ENCODE data around the gene IFIH1. TPM values are rescaled to one million over a fixed set of nuclear protein-coding genes. Genes with fewer than 3 reads are reported as not detected.

IFIH1 gene
- total and polyA plus RNA-seq, 9 of the 15 experiments (the other 6 are each of a cell fraction or from before 2014, with no cell fraction given) = 0.15 to 1.2 (median 0.60) TPM; not detected in 1

- no peak overlapping the region for H3K4me2 ChIP-seq (ENCODE audit: insufficient read depth, low read length)
- FAIRE-seq (no peak), ATAC-seq (no peak), DNase-seq (ENCODE audit: extremely low read depth in 1 of 4, low spot score in 3 of 4) (no peak)
- intact Hi-C loops (cut with micrococcal nuclease) (no loop called here), in situ Hi-C loops (cut with MboI) (loop anchor here (25.0 kb wide), 1 partner anchor 1044 kb away; no protein-coding TSS in a partner anchor)
- BruUV-seq (replicated peaks) = no TSS peak
- H3K9me1 ChIP-seq (ENCODE audit: control insufficient read depth, insufficient read depth, low read length) = no peaks in the 10 kb centered on the region
- no peak overlapping the region for H3K27ac ChIP-seq (ENCODE audit: extremely low read depth, low read depth, low read length)
- POLR2A ChIA-PET = no interaction called here
- no peaks in the 10 kb centered on the region for H3K79me2 ChIP-seq (ENCODE audit: control insufficient read depth, insufficient read depth, low read length)
- H2AFZ ChIP-seq (ENCODE audit: low read depth, low read length) = no peak overlapping the region
- no peaks in the 10 kb centered on the region for H3K9me3 ChIP-seq (replicated peaks; ENCODE audit: control insufficient read depth, insufficient read depth, low read depth, low read length)
- no peaks in the 10 kb centered on the region for H3K4me1 ChIP-seq (replicated peaks in 1 of 2; ENCODE audit: control insufficient read depth in 2 of 2, insufficient read depth in 2 of 2, low read length in 2 of 2)
- WGBS (ENCODE audit: insufficient coverage, low coverage, missing lambda C conversion rate) = 1% methylated on average over 3 of the region's 3 CpGs
- CTCF ChIA-PET (ENCODE audit: low intra/inter-chr PET ratio) = no interaction called here
- no peaks in the 10 kb centered on the region for H4K20me1 ChIP-seq (replicated peaks; ENCODE audit: control insufficient read depth, insufficient read depth, low read length)
- H3K27me3 ChIP-seq (ENCODE audit: control insufficient read depth in 2 of 2, insufficient read depth in 2 of 2, low read length in 2 of 2) = no peaks in the 10 kb centered on the region
- no peak overlapping the region for H3K4me3 ChIP-seq
- no peak overlapping the region for H3K9ac ChIP-seq (ENCODE audit: insufficient read depth in 1 of 2, low read depth in 2 of 2, low read length in 2 of 2)
- no peak for TF ChIP-seq TAF15 (IDR thresholded peaks at IDR 0.05; ENCODE audit: low read depth, low read length)
- TF ChIP-seq TAL1 (IDR thresholded peaks at IDR 0.05) = no peak
- no peak for TF ChIP-seq ZBED1 (IDR thresholded peaks at IDR 0.05)
- TF ChIP-seq HMG20A (CRISPR knock-in tag; conservative IDR thresholded peaks at IDR 0.05) = no peak
- no peaks in the 10 kb centered on the region for H3K36me3 ChIP-seq (ENCODE audit: control insufficient read depth, insufficient read depth, low read length)
These were observed 12.6 kb downstream of the IFIH1 start for GRCh38 chr2:162305901-162306300.

- H4K20me1 ChIP-seq (replicated peaks; ENCODE audit: control insufficient read depth, insufficient read depth, low read length) = no peaks in the 10 kb centered on the region
- in situ Hi-C loops (cut with MboI) (loop anchor here (25.0 kb wide), 1 partner anchor 1040 kb away; no protein-coding TSS in a partner anchor), intact Hi-C loops (cut with micrococcal nuclease) (no loop called here)
- no peak for ATAC-seq
- no peaks in the 10 kb centered on the region for H3K9me3 ChIP-seq (replicated peaks; ENCODE audit: control insufficient read depth, insufficient read depth, low read depth, low read length)
- DNase-seq (ENCODE audit: extremely low read depth in 1 of 4, low spot score in 3 of 4) = no peak
- H2AFZ ChIP-seq (ENCODE audit: low read depth, low read length) = no peak overlapping the region
- no peak overlapping the region for H3K9ac ChIP-seq (ENCODE audit: insufficient read depth in 1 of 2, low read depth in 2 of 2, low read length in 2 of 2)
- BruUV-seq (replicated peaks) = no TSS peak
- no peaks in the 10 kb centered on the region for H3K4me1 ChIP-seq (replicated peaks in 1 of 2; ENCODE audit: control insufficient read depth in 2 of 2, insufficient read depth in 2 of 2, low read length in 2 of 2)
- no peaks in the 10 kb centered on the region for H3K79me2 ChIP-seq (ENCODE audit: control insufficient read depth, insufficient read depth, low read length)
- H3K36me3 ChIP-seq (ENCODE audit: control insufficient read depth, insufficient read depth, low read length) = no peaks in the 10 kb centered on the region
- ChIA-PET POLR2A (interaction anchor here (0.7 to 0.9 kb wide), 2 partner anchors 14 to 643 kb away, joined by 3 to 4 read pairs; no protein-coding TSS in a partner anchor), CTCF (ENCODE audit: low intra/inter-chr PET ratio) (interaction anchor here (1.3 kb wide), 1 partner anchor 81 kb away, joined by 7 read pairs; no protein-coding TSS in a partner anchor)
- no peak overlapping the region for H3K4me3 ChIP-seq
- no peak overlapping the region for H3K4me2 ChIP-seq (ENCODE audit: insufficient read depth, low read length)
- no peak for FAIRE-seq
- H3K27me3 ChIP-seq (ENCODE audit: control insufficient read depth in 2 of 2, insufficient read depth in 2 of 2, low read length in 2 of 2) = no peaks in the 10 kb centered on the region
- H3K27ac ChIP-seq (ENCODE audit: extremely low read depth, low read depth, low read length) = no peak overlapping the region
- 0% methylated on average over 1 of the region's 1 CpG for WGBS (ENCODE audit: insufficient coverage, low coverage, missing lambda C conversion rate)
- no peaks in the 10 kb centered on the region for H3K9me1 ChIP-seq (ENCODE audit: control insufficient read depth, insufficient read depth, low read length)
- no peak for TF ChIP-seq ZFP36 (IDR thresholded peaks at IDR 0.05; ENCODE audit: low read depth, low read length, partially characterized antibody)
- TF ChIP-seq GTF2E2 (tag; IDR thresholded peaks at IDR 0.05) = no peak
- TF ChIP-seq PRDM10 (IDR thresholded peaks at IDR 0.05; ENCODE audit: partially characterized antibody) = no peak
- TF ChIP-seq MBD2 (IDR thresholded peaks at IDR 0.05; ENCODE audit: borderline replicate concordance, low read depth) = no peak
- TF ChIP-seq ZNF217 (CRISPR knock-in tag; IDR thresholded peaks at IDR 0.05) = no peak
- TF ChIP-seq, protein P1, sequence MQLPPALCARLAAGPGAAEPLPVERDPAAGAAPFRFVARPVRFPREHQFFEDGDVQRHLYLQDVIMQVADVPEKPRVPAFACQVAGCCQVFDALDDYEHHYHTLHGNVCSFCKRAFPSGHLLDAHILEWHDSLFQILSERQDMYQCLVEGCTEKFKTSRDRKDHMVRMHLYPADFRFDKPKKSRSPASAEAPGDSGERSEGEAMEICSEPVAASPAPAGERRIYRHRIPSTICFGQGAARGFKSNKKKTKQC (CRISPR knock-in tag; IDR thresholded peaks at IDR 0.05) = no peak
- TF ChIP-seq KAT8 (IDR thresholded peaks at IDR 0.05; ENCODE audit: low read depth) = no peak
- no peak for TF ChIP-seq NCOA2 (IDR thresholded peaks at IDR 0.05; ENCODE audit: partially characterized antibody in 2 of 2)
- no peak for TF ChIP-seq ZNF384 (IDR thresholded peaks at IDR 0.05; ENCODE audit: low read depth, low read length)
- no peak for TF ChIP-seq HNRNPH1 (optimal IDR thresholded peaks at IDR 0.05; ENCODE audit: low read depth, low read length)
- TF ChIP-seq ZEB2 (IDR thresholded peaks at IDR 0.05) = no peak
These were observed 16.6 kb downstream of the IFIH1 start for GRCh38 chr2:162301877-162302276.

All from K562 (cell line).